Right renal cortex interstitium (tissue), 3 donors: ENCODE measurements around the gene STOX2. TPM values are rescaled to one million over a fixed set of nuclear protein-coding genes. Genes with fewer than 3 reads are reported as not detected.
A peak's percentile ranks its signal among the peaks of the same experiment; 100 is the strongest.
"Not testable (repeated sequence)": the region's sequence is repeated elsewhere in the genome, so short reads cannot be mapped to it uniquely, and the experiment has no call there.

Experiments used
- DNase-seq, 3 donors: peaks; one replicate each; pipeline ENCODE4 v3.0.0-alpha.2; 2013; ENCODE audit warnings: low read depth in 3 of 3, low spot score in 2 of 3
- polyA plus RNA-seq, 3 donors: library from polyadenylated mRNA; unstranded; fragments of 120-200 nt; gene quantifications; one replicate each; pipeline ENCODE4 v1.2.1, GENCODE V29; 2013; ENCODE audit not compliant: insufficient read length in 3 of 3

STOX2 gene
- polyA plus RNA-seq, 3 donors = 7.7 to 10.5 (median 8.8) TPM

GRCh38 chr4:183932576-183932975, 27.5 kb downstream of the STOX2 start:
- DNase-seq = no peak

GRCh38 chr4:183934761-183935160, 29.7 kb downstream of the STOX2 start:
- no peak for DNase-seq

GRCh38 chr4:183935355-183936005, 30.4 kb downstream of the STOX2 start:
- no peak for DNase-seq

- DNase-seq = no peak
These were observed 30.9 kb downstream of the STOX2 start for GRCh38 chr4:183936047-183936446.

GRCh38 chr4:183936574-183937345, 31.7 kb downstream of the STOX2 start:
- no peak for DNase-seq

- DNase-seq = no peak
These were observed 35.8 kb downstream of the STOX2 start for GRCh38 chr4:183940864-183941263.

GRCh38 chr4:183941964-183942363, 36.9 kb downstream of the STOX2 start:
- no peak for DNase-seq

- DNase-seq = no peak
These were observed 40.6 kb downstream of the STOX2 start for GRCh38 chr4:183945741-183946140.

GRCh38 chr4:183950536-183950935, 45.4 kb downstream of the STOX2 start:
- DNase-seq = no peak

- not testable (repeated sequence) for DNase-seq
These were observed 47.5 kb downstream of the STOX2 start for GRCh38 chr4:183952652-183953051.

GRCh38 chr4:183959319-183960045, 54.4 kb downstream of the STOX2 start:
- no peak for DNase-seq

GRCh38 chr4:183960046-183960420, 54.9 kb downstream of the STOX2 start:
- DNase-seq = peak in 2 of 3 donors; percentile 55 to 63

GRCh38 chr4:183960962-183961541, 55.9 kb downstream of the STOX2 start:
- peak in 2 of 3 donors; percentile 44 to 63 for DNase-seq

GRCh38 chr4:183961795-183962194, 56.7 kb downstream of the STOX2 start:
- DNase-seq = no peak

GRCh38 chr4:183962419-183962818, 57.3 kb downstream of the STOX2 start:
- no peak for DNase-seq

GRCh38 chr4:183966371-183966770, 61.3 kb downstream of the STOX2 start:
- no peak for DNase-seq

- DNase-seq = no peak
These were observed 62.2 kb downstream of the STOX2 start for GRCh38 chr4:183967266-183967665.

GRCh38 chr4:183968502-183968901, 63.4 kb downstream of the STOX2 start:
- no peak for DNase-seq

- no peak for DNase-seq
These were observed 63.8 kb downstream of the STOX2 start for GRCh38 chr4:183968931-183969330.

- DNase-seq = no peak
These were observed 64.5 kb downstream of the STOX2 start for GRCh38 chr4:183969596-183969995.

- no peak for DNase-seq
These were observed 66.9 kb downstream of the STOX2 start for GRCh38 chr4:183971929-183972490.
